Measurements from ENCODE around the gene ARHGAP22.

GRCh38 chr10:48609899-48610584, 5.2 kb upstream of the ARHGAP22 start:
- TF ChIP-seq CTCF (IDR thresholded peaks at IDR 0.05; ENCODE audit: insufficient read depth, low read depth, low read length) = no peak
- no peak for TF ChIP-seq EZH2 (IDR thresholded peaks at IDR 0.05; ENCODE audit: insufficient read depth, low read length)

Data from astrocyte (in vitro differentiated cells and primary cell).